Activated CD4-positive, alpha-beta T cell treated with anti-CD3 and anti-CD28 coated beads, Interleukin-2, amount 50 U/mL, for 48 hours (primary cell): ENCODE results near the gene SLC25A17.
"Not testable (repeated sequence)": the region's sequence is repeated elsewhere in the genome, so short reads cannot be mapped to it uniquely, and the experiment has no call there.

Experiments used
- DNase-seq, 2 experiments: peaks; one replicate each; pipeline ENCODE4 v3.0.0-alpha.2; 2020

The SLC25A17 gene

GRCh38 chr22:40818747-40819598 lies at the start of gene SLC25A17:
Gene SLC25A17, minus strand, starts transcription at chr22:40819346. Its CDS starts 98 bp downstream, at chr22:40819248.
- DNase-seq, result peak; percentile 89 to 90

- not testable (repeated sequence) for DNase-seq
Measured at GRCh38 chr22:40868379-40868778, 49.2 kb upstream of the SLC25A17 start.

GRCh38 chr22:40867109-40867508 lies 48.0 kb upstream of the SLC25A17 start:
- no peak for DNase-seq

GRCh38 chr22:40862537-40862936 lies 43.4 kb upstream of the SLC25A17 start:
- no peak for DNase-seq

- no peak for DNase-seq
Measured at GRCh38 chr22:40862013-40862412, 42.9 kb upstream of the SLC25A17 start, which contains the start of gene DNAJB7. Gene DNAJB7, minus strand, starts transcription at chr22:40862113. Its CDS starts 119 bp downstream, at chr22:40861994.

GRCh38 chr22:40857309-40857855 lies 38.2 kb upstream of the SLC25A17 start:
- DNase-seq, result no peak

- DNase-seq, result peak; percentile 98 to 99
Measured at GRCh38 chr22:40856513-40857308, 37.6 kb upstream of the SLC25A17 start, which contains the start of the genes ST13 and XPNPEP3. Gene ST13, minus strand, starts transcription at chr22:40856639. Its CDS starts 99 bp downstream, at chr22:40856540. Gene XPNPEP3, plus strand, starts transcription at chr22:40857148. Its CDS starts 34 bp downstream, at chr22:40857182.

GRCh38 chr22:40855979-40856512 lies 36.9 kb upstream of the SLC25A17 start:
- peak in 1 of 2 experiments; percentile 35 for DNase-seq

GRCh38 chr22:40855071-40855978 lies 36.2 kb upstream of the SLC25A17 start:
- peak; percentile 4 to 16 for DNase-seq

- DNase-seq, result no peak
Measured at GRCh38 chr22:40853961-40854360, 34.8 kb upstream of the SLC25A17 start.

GRCh38 chr22:40853333-40853732 lies 34.2 kb upstream of the SLC25A17 start:
- DNase-seq, result no peak

- DNase-seq, result not testable (repeated sequence)
Measured at GRCh38 chr22:40845816-40846215, 26.7 kb upstream of the SLC25A17 start.

GRCh38 chr22:40844951-40845350 lies 25.8 kb upstream of the SLC25A17 start:
- DNase-seq, result no peak

GRCh38 chr22:40838486-40838885 lies 19.3 kb upstream of the SLC25A17 start:
- no peak for DNase-seq

GRCh38 chr22:40834619-40835018 lies 15.5 kb upstream of the SLC25A17 start:
- no peak for DNase-seq

- no peak for DNase-seq
Measured at GRCh38 chr22:40829131-40829530, 10.0 kb upstream of the SLC25A17 start.

GRCh38 chr22:40826984-40827741 lies 8.0 kb upstream of the SLC25A17 start:
- DNase-seq, result no peak

GRCh38 chr22:40826292-40826691 lies 7.1 kb upstream of the SLC25A17 start:
- DNase-seq, result not testable (repeated sequence)

- DNase-seq, result no peak
Measured at GRCh38 chr22:40823426-40823825, 4.3 kb upstream of the SLC25A17 start.

GRCh38 chr22:40819599-40820140 lies 524 bp upstream of the SLC25A17 start:
- DNase-seq, result peak in 1 of 2 experiments; percentile 10
